Stimulated activated CD4-positive, alpha-beta T cell treated with anti-CD3 and anti-CD28 coated beads, TNF-alpha, amount 100 ng/mL, for 4 hours (primary cell): ENCODE measurements around the gene ANTXR2.
A peak's percentile ranks its signal among the peaks of the same experiment; 100 is the strongest.

ENCODE experiments used
- DNase-seq, 3 experiments: peaks; one replicate each; pipeline ENCODE4 v3.0.0-alpha.2; 2020; ENCODE audit warnings: low read depth in 3 of 3

ANTXR2 gene

DNA sequence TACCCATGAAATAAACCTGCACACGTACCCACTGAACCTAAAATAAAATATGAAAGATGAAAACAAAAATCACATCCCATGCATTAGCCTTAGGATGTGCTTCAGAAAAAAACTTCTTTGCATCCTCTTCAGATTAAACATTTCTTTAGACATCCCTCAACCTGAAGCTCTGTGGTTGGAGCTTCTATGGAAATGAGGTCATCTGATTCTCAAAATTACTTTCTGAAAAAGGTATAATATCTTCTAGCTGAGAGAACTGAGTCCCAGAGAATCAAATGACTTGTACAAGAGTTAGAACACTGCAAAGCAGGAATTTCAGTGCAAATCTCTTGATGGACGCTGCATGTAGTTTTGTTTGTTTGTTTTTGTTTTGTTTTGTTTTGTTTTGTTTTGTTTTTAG lies 19.1 kb upstream of the ANTXR2 start:
- no peak for DNase-seq

DNA sequence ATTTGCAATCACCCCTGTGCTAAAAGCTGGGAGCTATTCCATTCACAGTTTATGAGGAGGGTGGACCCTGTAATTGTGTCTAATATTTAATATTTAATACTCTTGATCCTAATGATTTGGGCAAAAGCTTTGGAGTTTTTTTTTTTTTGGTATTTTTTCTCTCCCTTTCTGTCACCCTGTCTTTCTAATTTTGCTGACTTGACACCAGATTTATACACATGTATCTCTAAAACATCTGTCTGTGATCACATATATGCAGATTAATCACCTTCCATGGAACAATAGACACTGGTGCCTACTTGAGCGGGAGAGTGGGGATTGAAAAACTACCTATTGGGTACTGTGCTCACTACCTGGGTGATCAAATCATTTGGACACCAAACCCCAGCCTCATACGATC lies 18.7 kb upstream of the ANTXR2 start:
- no peak for DNase-seq

DNA sequence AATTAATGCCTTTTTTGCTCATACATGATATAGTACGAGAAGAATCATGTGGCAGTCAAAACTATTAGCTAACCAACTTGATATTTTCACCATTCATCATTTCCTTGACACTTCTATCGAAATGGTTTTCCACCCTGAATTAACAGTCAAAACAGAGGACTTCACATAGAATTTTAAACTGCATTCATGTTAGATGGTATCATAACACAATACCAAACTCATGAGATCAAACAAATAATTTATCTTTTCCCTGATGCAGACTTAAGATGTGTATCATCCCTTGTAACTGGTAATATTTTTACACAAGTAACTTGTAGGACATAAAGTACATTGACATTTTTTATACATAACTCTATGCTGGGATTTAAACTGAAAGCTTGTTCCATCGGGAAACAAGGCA lies 18.2 kb upstream of the ANTXR2 start:
- no peak for DNase-seq

DNA sequence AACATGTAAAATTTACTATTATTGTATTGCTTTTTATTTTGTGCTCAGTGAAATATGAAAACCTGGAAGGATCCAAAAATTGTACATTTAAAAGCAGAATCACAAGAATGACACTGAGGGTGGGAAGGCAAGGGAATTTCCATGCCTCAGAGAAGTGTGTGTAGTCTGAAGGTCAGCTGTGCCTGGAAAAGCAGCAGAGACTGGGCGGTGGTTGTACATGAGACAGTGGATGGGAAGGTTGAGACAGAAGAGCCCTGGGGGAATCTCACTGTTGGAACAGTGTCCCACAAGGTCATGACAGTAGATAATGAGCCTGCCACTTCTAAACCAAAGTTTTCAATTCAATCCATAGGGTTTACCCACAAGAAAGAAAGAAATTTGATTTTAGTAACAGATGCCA lies 17.1 kb upstream of the ANTXR2 start:
- no peak for DNase-seq

DNA sequence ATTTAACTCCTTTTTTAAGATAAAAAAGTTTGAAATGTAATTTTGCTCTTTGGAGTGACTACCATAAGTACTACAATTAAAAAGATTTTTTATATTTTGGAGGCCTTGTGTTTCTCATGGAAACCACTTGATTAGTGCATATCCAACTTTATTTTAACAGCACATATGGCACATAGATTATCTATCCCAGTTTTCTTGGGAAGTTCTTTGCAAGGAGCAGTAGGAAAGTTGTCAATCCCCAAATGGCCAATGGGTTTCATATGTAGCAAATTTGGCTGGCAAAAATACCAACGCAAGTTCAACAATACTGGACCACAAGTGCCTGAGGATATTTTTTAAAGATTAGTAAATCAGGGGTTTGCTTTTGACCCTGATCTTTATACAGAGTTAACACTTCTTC lies 15.4 kb upstream of the ANTXR2 start:
- DNase-seq = no peak

DNA sequence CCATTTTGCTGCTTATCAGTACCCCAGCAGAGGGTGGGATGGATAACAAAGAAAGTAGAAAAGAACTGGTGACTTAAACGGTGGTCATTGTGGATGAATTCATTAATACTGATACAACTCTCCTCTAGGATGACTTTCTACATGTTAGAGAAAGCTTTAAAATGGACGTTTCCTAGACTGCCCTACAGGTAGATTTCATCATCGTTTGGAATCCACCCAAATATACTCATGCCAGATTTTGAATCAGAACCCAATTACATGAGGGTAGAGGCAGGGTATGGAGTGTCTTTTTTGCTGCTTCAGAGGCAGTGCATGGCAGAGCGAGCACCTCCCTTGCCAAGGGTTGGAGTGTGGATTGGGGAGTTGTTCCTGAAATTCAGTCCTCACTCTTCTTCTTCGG lies 13.3 kb upstream of the ANTXR2 start:
- DNase-seq = no peak

DNA sequence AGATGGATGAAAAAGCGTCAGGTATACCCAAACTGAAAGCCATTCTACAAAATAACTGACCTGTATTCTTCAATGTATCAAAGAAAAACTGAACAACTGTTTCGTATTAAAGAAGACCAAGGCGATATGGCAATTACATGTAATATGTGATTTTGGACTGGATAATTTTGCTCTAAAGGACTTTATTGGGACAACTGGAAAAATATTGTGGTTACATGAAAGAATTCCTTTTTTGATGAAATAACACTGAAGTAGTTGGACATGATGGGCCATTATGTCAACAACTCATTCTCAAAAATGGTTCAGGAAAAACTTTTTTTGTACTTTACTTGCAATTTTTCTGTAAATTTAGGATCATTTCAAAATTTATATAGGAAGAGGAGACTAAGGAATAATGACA lies 12.1 kb upstream of the ANTXR2 start:
- no peak for DNase-seq

DNA sequence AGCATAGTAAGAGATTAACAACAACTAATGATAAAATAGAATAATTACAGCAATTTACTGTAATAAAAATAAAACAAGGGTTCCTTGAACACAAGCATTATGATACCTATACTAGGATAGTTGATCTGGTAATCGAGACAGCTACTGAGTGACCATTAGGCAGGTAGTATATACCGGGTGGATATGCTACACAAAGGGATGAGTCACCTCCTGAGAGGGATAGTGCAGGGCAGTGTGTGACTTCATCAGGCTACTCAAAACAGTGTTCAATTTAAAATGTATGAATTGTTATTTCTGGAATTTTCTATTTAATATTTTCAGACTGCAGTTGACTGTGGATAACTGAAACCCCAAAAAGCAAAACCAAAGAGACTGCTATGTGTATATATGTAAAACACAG lies 9.7 kb upstream of the ANTXR2 start:
- no peak for DNase-seq

DNA sequence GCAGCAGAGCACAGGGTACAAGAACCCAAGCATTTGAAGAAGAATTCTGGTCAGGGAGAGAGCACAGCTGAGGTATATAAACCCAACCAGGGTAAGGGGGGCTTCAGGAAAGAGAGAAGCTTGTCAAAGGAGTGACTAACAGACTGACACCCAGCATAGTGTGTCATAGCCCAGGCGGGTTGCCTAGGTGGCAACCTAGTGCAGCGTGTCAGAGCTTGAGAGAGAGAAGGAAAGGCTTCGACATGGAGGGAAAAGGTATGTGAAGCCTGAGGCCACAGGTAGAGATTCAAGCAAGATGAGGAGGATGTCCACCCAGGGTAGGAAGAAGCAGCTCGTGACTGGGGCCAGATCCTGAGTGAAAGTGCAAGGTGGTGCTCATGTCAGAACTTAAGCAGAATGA lies 8.5 kb upstream of the ANTXR2 start:
- no peak for DNase-seq

DNA sequence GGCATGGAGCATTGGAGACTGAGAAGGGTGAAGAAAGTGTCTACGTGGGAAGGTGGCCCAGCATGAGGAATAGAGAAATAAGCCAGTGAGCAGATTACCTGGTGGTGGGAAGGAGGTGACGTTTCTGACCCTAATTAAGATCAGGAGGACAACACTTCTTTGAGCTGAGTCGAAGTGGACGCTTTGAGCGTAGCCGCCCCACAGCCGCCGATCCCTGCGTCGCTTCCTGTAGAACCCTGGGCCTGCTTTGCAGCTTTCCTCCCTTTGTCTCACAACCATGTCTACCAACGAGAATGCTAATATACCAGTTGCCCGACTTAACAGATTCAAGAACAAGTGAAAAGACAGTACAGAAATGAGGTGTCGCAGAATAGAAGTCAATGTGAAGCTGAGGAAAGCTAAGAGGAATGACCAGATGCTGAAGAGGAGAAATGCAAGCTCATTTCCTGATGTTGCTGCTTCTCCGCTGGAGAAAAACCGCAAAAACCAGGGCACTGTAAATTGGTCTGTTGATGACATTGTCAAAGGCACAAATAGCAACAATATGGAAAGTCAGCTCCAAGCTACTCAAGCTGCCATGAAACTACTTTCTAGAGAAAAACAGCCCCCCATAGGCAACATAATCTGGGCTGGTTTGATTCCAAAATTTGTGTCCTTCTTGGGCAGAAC lies 6.4 kb upstream of the ANTXR2 start:
- no peak for DNase-seq

DNA sequence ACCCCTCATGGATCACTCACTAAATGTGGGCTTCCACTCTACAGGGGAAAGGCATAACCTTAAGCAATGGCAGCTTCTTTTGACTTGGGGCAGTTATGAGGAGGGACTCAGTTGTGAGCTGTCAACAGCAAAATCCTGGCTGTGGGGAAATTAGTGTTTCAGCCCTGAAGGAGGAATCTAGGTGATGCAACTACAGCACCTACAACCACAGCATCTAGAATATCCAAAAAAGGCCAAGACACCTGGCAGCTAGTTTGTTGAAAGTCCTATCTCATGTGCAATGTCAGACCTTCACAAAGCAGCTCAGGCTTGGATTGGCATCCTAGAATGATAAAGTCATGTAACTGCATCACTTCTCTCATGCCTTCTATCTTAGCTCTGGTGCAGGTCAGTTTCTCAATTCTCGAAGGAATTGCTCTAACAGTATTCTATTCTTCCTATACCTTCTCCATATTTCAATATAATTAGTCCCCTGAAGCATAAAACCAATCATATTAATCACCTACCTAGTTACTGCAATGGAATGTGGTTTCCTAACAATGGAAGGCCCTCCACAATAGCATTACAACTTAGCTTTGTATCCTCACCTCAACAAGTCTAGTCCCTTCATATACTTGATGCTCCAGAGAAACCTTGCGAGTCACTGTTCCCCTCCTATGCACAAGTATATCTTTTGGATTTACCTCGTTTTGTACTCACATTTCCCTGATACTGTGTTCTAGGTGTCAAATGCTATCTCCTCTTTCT lies 5.5 kb upstream of the ANTXR2 start:
- no peak for DNase-seq

DNA sequence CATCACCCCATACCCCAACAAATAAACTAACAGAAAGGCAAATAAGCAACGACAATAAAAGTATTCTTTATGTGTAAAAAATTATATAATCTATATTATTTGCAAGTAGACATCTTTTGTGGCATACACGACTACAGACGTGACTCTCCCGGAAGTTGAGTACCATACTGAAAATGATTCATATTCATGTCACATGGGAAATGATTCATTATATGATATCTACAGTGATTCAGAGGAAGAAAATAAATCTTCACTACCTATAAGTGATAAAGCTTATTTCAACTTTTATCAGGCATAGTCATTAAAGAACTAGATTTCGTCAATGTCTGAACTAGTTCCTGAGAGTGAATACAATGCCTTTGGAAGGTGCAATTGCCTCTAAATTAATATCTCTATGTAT lies 4.6 kb upstream of the ANTXR2 start:
- DNase-seq = no peak

DNA sequence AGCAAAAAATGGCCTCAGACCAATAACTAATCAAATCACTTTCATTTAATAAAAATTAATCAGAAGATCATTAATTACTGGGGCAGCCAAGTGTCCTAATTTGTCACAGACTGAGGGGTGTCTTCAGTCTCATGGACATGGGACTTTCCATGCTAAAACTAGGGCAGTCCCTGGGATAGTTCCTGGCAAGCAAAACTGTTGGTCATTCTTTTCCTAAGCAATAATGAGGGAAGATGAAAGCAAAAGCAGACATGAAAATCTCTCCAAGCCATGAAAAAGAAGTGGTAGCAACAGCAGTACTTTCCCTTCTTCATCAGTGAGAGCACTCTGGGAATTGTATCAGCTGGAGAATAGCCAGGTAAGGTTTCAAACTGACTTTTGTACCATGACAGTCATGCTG lies 3.7 kb upstream of the ANTXR2 start:
- no peak for DNase-seq

DNA sequence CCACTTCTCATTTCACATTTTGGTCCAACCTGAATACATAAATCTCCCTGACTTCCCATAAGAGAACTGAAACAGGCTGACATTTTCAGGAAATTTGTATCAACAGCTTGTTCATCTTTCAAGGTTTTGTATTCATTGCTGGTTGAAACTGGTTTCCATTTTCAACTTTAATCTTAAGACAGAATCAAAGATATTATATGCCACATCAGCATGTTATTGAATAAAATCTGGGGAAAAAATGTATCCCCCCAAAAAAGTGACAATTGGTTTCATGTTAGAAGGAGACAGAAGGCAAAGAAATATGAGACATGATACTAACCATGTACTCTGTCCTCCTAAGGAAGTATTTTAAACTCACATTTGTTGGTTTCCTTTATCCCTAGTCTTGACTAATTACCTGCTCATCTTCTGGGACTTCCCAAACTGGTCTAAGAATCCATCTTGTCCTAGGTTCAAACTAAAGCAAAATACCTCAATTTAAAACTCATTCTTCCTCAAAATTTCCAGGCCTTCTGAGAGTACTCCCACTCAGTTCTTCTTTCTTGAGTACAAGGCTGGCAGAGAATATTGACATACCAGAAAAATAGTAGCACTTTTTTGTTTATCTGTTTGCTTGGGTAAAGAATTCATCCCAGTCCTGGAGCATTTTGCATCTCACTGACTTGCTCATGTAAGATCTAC lies 3.1 kb upstream of the ANTXR2 start:
- no peak for DNase-seq

DNA sequence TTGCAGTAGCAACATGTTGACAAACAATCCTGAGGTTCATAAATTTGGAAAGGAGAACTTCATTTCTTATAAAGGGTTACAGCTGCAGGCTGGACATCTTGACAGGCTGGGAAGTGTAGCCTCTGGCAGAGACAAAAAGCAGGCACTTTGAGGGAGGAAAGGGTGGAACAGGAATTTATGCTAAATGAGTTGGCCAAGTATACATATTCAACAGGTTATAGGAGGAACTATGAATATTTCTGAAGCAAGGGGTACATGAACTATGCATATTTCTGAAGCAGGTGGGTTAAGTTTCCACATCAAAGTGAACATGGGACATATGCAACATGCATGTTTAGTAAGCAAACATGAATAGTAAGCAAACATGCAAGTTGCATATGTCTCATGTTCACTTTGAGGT lies 1.6 kb upstream of the ANTXR2 start:
- no peak for DNase-seq

DNA sequence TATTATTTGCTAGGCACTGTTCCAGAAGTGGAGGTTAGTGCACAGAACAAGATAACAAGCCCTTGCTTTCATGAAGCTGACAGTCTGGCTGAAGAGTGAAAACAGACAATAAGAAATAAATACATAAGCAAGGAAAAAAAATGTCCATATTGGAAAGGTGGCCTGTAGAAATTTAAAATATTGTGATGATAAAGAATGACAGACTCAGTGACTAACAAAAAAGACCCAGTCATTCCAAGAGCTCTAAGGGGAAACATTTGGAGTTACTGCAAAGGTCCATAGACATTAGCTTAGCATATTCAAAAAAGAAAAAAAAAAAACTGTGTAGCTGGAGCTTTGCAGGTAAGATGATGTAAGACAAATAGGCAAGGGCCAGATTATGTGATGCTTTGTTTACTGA lies 1.0 kb upstream of the ANTXR2 start:
- no peak for DNase-seq

DNA sequence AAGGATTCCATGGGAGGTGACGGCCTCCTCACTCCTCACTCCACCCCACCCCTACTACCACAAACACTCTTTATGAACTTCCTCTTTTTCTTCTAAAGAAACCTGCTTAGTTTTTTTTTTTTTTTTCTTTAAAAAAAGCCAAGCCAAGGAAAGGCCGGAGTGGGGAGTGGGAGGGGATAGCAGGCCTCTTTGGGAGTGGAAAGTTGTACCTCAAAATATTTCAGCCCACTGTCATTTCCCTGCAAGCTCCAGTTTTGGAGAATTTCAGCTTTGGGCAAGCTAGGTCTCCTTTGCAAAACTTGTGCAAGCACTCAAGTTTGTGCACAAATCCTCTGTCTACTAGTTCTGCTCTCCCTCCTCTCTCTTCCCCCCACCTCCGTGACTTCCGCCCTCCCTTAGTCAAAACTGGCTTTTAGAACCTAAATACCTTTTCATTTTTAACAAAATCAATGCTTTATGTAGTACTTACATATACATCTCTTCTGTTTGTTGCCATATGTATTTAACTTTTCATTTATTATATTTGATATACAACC lies 512 bp upstream of the ANTXR2 start:
- DNase-seq = no peak

DNA sequence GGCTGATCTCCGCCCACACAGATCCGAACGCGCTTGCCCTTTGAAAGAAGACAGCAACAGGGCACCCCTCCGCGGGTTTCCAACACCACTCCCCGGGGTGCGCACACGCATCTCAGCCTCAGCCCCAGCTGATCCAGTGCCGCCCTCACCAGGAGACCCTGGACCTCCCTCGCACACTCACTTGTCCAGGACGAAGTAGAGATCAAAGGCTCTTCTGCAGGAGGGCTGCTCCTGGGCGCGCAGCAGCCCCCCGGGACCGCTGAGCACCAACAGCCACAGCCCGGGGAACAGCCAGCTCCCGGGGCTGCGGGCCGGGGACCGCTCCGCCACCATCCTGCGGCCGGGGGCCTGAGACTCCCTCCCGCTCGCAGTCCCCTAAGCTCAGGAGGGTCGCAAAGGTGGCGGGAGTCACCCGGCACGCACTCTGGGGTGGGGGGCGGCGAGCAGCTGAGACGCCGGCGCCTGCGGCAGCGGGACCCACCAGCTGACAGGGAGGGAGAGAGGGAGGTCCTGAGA lies 743 bp downstream of the ANTXR2 start:
- DNase-seq = peak; percentile 29 to 50 (median 34)

DNA sequence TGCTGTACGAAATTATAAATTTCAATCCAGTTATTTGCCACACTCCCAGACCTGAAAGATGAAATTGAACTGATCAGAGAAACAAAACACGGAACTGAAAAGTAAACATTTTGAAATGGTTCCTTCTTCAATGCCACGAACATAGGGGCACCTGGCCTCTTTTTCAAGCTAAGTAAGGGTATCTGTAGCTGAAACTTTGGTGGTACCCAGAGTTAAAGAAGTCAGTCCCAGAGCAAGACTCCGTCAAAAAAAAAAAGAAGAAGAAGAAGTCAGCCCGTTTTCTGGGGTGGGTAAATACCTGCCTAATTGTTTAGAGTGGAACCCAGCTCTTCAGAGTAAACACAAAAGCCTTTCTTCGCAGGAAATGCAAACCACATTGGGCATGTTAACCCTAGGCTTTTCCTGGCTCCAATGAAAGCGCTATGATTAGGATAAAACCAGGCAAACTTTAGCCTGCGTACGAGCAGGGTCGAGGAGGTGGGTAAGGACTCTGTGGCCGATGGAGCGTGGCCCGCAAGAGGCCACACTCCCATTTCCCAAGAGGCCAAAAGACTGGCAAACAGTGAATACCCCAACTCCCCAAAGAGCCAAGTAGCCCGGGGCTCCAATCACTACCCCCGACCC lies 1.3 kb downstream of the ANTXR2 start:
- DNase-seq = no peak

DNA sequence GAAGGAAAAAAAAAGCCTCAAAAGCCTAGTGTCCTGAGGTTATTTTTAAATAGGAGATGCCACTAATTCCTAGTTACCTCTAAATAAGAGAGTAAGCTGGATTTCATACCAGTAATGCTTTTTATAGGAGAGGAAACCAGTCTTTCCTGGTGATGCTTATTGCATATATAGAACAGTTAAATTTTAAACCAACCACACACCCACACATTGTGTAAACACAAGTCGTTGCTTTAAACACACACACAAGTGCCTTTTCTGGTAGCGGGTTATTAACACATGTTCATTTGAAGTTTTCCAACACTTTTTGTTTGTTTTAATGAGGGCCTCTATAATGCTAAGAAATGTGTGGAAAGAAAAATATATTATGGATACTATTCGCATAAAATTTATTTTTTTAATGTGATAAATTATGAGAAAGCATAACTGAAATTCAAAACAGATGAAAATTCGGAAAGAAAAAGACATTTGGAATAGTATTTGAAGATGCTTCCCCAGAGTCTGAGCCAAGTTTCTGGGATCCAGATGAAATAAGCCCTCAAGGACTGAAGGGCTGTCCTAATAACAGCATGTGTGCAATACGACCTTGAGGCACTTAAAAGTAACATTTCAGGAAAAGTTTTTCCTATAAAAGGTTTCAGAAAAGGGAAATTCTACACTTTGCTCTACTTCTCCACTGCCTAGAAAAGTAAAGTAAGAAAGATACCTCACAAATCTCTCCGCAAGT lies 2.0 kb downstream of the ANTXR2 start:
- DNase-seq = no peak
